HG03039 (cell line): ENCODE data around the gene CTNNA2.
"Not testable (repeated sequence)": the region's sequence is repeated elsewhere in the genome, so short reads cannot be mapped to it uniquely, and the experiment has no call there.

ENCODE experiments used
- ATAC-seq: cut with Tn5 transposase; IDR thresholded peaks from one replicate; pipeline ENCODE4 v1.9.1; 2021; ENCODE audit warnings: mild to moderate bottlenecking, moderate library complexity; ENCODE audit not compliant: unreplicated experiment

CTNNA2 gene

DNA sequence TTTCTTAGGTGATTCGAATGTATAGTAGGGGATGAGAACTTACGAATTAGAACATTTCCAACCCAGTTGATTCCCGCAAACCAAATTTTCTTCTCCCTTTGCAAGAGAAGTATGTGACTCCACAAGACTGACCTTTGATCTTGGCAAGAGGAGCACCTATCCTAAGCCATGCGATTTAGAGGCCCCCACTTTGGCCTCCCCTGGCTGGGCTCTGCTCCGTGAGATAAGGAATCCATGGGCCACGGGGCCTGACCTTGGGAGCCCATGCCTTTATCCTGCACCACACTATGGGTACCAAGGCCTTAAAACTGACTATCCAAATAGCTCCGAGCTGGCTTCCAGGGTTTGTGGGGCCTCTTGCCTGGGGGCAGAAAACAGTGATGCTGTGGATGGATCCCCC, 656.0 kb downstream of the CTNNA2 start:
- no peak for ATAC-seq

DNA sequence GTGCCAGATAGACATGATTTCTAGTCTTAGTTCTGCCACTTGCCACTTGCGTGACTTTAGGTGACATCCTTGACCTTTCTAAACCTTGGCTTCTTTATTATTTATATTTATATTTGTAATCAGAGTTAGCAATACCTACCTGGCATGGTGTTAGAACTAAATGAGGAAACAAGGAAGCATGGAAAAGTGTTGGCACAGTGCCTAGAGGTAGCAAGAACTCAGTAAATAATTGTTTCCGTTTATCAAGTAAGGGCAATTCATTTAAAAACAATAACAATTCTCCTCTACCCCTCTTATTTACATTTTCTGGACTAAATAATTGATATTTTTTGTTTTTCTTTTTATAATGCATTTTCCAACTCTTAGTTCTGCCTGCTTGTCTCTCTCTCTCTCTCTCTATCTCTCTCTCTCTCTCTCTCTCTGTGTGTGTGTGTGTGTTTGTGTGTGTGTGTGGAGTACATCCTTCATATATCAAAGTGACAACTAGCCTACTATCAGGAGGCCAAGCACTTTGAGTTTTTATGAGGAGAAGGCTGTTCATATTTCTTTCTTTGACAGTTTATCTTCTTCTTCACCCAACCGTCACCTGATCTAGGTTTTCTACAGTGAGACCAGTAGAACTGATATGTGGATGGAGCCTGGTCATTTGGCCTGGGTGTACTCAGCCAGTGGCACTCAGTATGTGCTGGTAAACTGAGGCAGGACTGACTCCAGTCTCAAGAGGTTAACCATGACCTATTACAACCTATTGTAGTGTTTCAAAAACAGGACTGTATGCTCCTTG, 657.2 kb downstream of the CTNNA2 start:
- ATAC-seq, result no peak

DNA sequence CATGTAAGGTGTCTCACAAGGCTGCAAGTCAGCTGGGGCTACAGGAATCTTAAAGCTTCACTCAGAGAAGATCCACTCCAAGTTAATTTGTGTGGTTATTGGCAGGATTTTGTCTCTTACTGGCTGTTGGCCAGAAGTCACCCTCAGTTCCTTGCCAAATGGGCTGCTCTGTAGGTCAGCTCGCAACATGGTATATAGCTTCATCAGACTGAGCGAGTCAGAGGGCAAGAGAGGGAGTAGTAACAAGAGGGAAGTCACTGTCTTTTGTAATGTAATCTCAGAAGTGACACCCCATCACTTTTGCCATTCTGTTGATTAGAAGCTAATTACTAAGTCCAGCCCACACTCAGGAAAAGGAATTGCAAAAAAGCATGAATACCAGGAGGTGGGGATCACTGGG, 672.2 kb downstream of the CTNNA2 start:
- no peak for ATAC-seq

DNA sequence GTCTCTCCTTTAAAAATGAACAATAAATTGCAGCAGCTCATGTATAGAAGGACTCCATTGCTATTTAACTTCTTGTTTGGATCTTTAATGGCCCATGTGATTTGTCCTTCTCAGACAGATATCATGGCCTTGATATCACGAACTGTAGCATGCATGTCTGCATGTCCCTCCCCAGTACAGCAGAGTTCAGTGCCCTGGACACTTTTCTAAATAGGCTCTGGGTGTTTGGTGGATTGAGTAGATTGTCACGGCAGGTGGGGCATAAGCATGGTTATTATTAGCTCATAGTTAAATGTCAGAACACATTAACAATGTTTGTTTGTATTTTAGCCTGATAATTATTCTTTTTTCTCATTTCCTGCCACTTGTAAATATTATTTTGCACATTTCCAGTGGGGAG, 673.4 kb downstream of the CTNNA2 start:
- ATAC-seq, result no peak

- ATAC-seq, result no peak
Measured at GRCh38 chr2:80187156-80187555, 674.3 kb downstream of the CTNNA2 start.

- ATAC-seq, result no peak
Measured at GRCh38 chr2:80190166-80190565, 677.3 kb downstream of the CTNNA2 start.

DNA sequence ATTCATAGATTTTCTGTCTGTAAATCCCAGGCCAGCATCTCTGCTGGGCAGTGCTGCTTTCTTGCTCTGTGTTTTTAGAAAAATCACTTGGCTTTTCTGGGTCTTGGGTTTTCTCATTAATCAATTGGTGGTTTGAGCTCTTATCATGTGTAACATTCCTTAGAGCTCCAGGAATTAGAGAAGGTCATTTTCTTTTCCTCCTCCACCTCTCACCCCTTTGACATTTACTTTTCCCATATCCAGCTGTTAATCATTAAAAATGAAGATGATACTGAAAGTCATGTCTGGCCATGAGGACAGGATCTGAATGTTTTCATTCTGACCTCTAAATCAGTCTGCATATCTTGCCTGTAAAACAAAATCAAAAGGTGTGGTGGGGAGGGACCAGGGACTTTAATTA, 680.7 kb downstream of the CTNNA2 start:
- ATAC-seq, result no peak

- ATAC-seq, result no peak
Measured at GRCh38 chr2:80195034-80195433, 682.2 kb downstream of the CTNNA2 start.

DNA sequence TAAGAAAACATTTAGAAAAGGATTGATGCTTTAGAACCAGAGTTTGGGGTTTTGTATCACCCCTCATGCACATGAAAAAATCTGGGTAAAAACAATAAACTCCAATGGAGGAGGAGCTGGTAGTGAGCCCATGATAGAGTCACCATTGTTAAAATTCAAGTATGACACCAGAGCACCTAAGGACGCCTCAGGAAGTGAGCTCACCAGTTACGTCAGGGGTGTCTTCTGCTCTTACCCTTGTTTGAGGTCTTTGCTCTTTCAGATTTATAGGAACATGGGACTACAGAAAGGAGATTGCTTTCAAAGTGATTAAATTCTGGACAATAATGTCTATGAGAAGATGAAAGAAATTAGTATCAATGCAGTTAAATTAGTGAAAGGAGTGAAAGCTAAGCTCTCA, 685.2 kb downstream of the CTNNA2 start:
- no peak for ATAC-seq

- no peak for ATAC-seq
Measured at GRCh38 chr2:80199504-80199903, 686.7 kb downstream of the CTNNA2 start.

- ATAC-seq, result not testable (repeated sequence)
Measured at GRCh38 chr2:80203929-80204328, 691.1 kb downstream of the CTNNA2 start.

- ATAC-seq, result no peak
Measured at GRCh38 chr2:80205498-80205897, 692.6 kb downstream of the CTNNA2 start.

DNA sequence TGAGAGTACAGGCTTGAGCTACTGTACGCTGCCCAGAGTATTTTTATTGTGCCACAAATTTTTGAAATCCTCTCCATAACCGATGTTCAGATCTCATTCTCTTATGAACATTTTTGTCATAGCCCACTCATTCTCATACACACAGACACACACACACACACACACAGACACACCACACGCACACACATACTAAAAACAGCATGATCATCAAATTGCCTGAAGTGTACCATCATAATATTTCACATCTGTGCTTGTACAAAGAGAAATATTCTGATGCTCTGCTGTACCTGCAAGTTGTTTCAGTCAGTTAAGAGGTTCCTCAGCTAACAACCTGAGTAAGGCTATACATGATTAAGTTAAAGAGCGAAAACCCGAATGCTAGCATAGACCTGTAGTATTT, 696.6 kb downstream of the CTNNA2 start:
- ATAC-seq, result no peak

DNA sequence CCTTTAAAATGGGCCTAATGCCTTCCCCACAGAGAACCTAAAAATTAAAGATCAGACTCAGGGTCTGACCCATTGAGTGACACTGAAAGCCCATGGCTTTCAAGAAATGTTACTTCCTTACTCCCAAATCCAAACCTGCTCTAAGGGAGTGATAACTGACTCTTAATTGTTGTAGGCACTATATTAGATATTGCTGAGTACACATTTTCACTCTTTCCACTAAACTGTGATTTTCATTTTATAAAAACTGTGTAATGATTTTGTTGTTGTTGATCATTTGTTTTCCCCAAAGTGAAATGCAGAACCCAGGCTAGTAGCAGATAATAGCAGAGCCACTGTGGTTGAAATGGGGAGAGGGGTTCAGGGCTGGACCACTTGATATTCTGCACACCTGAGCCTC, 704.6 kb downstream of the CTNNA2 start:
- ATAC-seq, result no peak

- no peak for ATAC-seq
Measured at GRCh38 chr2:80222644-80223043, 709.8 kb downstream of the CTNNA2 start.

GRCh38 chr2:80231421-80231820, 718.6 kb downstream of the CTNNA2 start:
- ATAC-seq, result no peak

GRCh38 chr2:80233333-80233732, 720.5 kb downstream of the CTNNA2 start:
- ATAC-seq, result no peak

DNA sequence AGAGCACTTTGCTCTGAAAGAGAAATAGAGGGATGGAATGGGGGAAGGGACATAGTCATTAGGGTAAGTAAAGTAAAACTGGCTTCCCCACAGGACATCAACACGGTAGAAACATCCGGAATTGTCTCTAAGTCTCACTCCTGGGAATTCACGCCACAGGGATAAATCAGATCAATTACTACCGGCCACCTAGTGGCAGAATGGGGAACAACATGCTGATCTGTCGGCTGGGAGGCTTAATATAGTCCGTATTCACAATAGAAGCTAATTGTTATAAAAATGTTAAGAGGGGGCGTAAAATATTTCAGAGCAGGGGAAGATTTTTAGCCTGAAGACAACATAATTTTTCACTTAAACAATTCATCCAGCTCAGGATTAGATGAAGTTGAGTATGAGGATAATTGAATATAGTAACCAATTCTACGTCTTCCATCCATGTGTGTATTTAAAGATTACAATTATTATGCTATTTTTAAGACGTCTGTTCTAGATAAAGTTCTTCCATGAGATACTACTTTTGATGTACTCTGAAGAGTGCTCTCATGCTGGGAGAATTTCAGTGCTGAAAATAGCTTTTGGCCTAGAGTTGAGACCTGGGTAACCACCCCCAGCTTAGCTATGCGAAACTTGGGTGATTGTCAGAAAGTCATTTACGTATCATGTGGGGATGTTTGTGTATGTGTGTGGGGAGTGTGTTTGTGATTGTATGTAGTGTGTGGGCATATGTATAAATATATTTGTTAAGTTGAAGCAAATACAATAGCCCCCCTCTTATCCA, 726.0 kb downstream of the CTNNA2 start:
- no peak for ATAC-seq

DNA sequence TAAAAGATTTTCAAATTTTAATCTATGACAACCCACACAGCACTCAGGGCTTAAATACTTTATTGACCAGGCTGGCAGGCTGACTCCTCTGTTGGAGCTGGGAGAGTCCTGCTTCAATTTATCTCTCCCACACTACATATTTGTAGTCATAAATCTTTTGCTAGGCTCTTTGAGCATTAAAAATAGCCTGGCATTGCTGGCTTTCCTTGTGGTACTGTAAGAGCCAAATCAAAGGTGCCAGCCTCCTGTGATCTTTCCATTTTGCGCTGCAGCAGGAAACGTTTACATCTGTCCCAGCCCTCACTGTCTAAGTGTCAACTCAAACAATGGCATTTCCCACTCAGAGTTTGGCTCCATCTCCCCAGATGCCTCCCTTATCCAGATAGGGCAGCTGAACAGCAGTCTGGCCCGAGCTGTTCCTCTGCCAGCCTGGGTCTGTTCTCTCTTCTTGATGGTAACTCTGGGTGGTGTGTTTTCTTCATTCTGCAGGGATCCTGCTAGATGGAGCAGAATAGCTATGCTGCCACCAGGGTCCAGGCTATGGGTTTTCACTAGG, 729.6 kb downstream of the CTNNA2 start:
- no peak for ATAC-seq

DNA sequence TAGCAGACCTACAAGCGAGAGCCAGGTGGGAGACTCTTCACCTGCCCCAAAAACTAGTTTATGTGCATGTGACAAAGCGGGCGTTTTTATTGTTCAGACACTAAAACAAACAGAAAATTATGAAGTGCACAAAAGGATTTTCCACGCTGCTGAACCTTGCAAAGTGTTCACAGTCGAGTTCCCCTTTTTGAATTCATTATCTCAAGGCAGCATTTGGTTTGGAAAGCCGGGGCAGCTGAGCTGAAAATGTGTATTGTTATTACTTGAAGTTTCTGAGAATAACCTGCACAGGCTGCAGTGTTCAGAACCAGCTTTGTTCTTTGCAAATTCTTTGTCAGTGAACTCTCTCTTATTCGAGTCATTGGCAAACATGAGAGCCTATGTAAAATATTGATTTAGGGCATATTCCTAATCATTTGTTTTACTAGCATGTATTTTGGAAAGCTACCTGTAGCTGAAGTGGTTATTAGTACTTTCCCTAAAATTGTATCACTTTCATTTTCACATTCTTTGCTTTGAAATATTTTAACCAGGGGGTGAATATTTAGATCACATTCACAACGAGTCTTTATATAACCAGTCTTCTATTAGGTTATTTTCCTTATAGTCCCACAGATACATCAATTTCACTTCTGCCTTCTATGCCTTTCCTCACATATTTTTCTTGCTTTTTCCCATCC, 732.2 kb downstream of the CTNNA2 start:
- ATAC-seq, result no peak

DNA sequence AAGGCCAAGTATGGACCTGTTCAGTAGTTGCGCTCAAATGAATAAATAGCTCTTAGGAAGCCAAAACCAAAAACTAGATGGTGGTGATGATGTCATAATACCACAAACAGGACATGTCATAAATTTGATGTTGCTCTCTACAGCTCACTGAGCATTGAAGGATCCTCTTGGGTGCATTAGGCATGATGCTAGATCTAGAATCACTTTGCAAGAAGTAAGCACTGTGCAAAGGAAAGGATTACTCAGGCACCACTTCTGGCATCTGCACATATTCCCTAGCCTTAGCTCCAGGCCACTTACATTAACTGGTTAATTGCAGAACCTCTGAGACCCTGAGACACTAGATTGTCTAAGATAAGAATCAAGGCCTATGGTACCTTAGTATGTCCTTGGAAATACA, 733.7 kb downstream of the CTNNA2 start:
- ATAC-seq, result no peak

- ATAC-seq, result no peak
Measured at GRCh38 chr2:80247339-80247738, 734.5 kb downstream of the CTNNA2 start.
